ENCODE results near the gene MYL10. TPM values are rescaled to one million over a fixed set of nuclear protein-coding genes. Genes with fewer than 3 reads are reported as not detected.

Gene MYL10
- total and polyA plus RNA-seq, 12 donors = not detected

GRCh38 chr7:101626069-101626671 is 2.9 kb downstream of the MYL10 start:
- Histone ChIP-seq H3K36me3 (replicated peaks in 1 of 2) (no peaks in the 10 kb centered on the region), H3K27ac (no peak overlapping the region), H3K9me3 (replicated peaks in 1 of 3) (no peaks in the 10 kb centered on the region), H3K27me3 (peaks cover 6% of the 10 kb centered on the region), H3K4me3 (no peak overlapping the region), H3K4me1 (replicated peaks in 1 of 2) (no peaks in the 10 kb centered on the region)
- no peak for TF ChIP-seq POLR2A (IDR thresholded peaks at IDR 0.05)
- TF ChIP-seq, protein P1, sequence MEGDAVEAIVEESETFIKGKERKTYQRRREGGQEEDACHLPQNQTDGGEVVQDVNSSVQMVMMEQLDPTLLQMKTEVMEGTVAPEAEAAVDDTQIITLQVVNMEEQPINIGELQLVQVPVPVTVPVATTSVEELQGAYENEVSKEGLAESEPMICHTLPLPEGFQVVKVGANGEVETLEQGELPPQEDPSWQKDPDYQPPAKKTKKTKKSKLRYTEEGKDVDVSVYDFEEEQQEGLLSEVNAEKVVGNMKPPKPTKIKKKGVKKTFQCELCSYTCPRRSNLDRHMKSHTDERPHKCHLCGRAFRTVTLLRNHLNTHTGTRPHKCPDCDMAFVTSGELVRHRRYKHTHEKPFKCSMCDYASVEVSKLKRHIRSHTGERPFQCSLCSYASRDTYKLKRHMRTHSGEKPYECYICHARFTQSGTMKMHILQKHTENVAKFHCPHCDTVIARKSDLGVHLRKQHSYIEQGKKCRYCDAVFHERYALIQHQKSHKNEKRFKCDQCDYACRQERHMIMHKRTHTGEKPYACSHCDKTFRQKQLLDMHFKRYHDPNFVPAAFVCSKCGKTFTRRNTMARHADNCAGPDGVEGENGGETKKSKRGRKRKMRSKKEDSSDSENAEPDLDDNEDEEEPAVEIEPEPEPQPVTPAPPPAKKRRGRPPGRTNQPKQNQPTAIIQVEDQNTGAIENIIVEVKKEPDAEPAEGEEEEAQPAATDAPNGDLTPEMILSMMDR (IDR thresholded peaks at IDR 0.05) = no peak
- WGBS, 4 donors = 71 to 83% (median 81%) methylated on average over 13 to 15 of the region's 15 CpGs
- no peak for DNase-seq
- intact Hi-C loops (cut with DNase I) = no loop called here

GRCh38 chr7:101625031-101625791 is 3.9 kb downstream of the MYL10 start:
- DNase-seq = no peak
- intact Hi-C loops (cut with DNase I) = no loop called here
- Histone ChIP-seq H3K4me3 (no peak overlapping the region), H3K4me1 (replicated peaks in 1 of 2) (no peaks in the 10 kb centered on the region), H3K9me3 (replicated peaks in 1 of 3) (no peaks in the 10 kb centered on the region), H3K36me3 (replicated peaks in 1 of 2) (no peaks in the 10 kb centered on the region), H3K27me3 (peaks cover 6% of the 10 kb centered on the region), H3K27ac (no peak overlapping the region)
- TF ChIP-seq, protein P1 (IDR thresholded peaks at IDR 0.05) = no peak
- TF ChIP-seq POLR2A (IDR thresholded peaks at IDR 0.05) = no peak
- WGBS, 4 donors = 18 to 33% (median 23%) methylated on average over 7 to 18 of the region's 18 CpGs

- intact Hi-C loops (cut with DNase I) = no loop called here
- no peaks in the 10 kb centered on the region for H3K4me1 ChIP-seq (replicated peaks in 1 of 2)
- no peak overlapping the region for H3K4me3 ChIP-seq
- WGBS, 4 donors = 71 to 77% (median 74%) methylated on average over 23 of the region's 23 CpGs
- no peak overlapping the region for H3K27ac ChIP-seq
- no peak for DNase-seq
- H3K36me3 ChIP-seq (replicated peaks in 1 of 2) = no peaks in the 10 kb centered on the region
- H3K27me3 ChIP-seq = peaks cover 6% of the 10 kb centered on the region
- H3K9me3 ChIP-seq (replicated peaks in 1 of 3) = no peaks in the 10 kb centered on the region
- no peak for TF ChIP-seq POLR2A (IDR thresholded peaks at IDR 0.05)
- TF ChIP-seq, protein P1 (IDR thresholded peaks at IDR 0.05) = no peak
Observed at GRCh38 chr7:101624246-101625001, 4.7 kb downstream of the MYL10 start.

GRCh38 chr7:101622609-101623173 is 6.4 kb downstream of the MYL10 start:
- no peaks in the 10 kb centered on the region for H3K36me3 ChIP-seq (replicated peaks in 1 of 2)
- 87 to 94% (median 90%) methylated on average over 5 to 15 of the region's 15 CpGs for WGBS, 4 donors
- H3K4me1 ChIP-seq (replicated peaks in 1 of 2) = no peaks in the 10 kb centered on the region
- no peak for TF ChIP-seq POLR2A (IDR thresholded peaks at IDR 0.05)
- TF ChIP-seq, protein P1 (IDR thresholded peaks at IDR 0.05) = no peak
- H3K4me3 ChIP-seq = no peak overlapping the region
- no peak overlapping the region for H3K27ac ChIP-seq
- no peaks in the 10 kb centered on the region for H3K27me3 ChIP-seq
- intact Hi-C loops (cut with DNase I) = no loop called here
- no peaks in the 10 kb centered on the region for H3K9me3 ChIP-seq (replicated peaks in 1 of 3)
- no peak for DNase-seq
